ENCODE data around the gene WDR38. TPM values are rescaled to one million over a fixed set of nuclear protein-coding genes. Genes with fewer than 3 reads are reported as not detected.
"Not testable (repeated sequence)": the region's sequence is repeated elsewhere in the genome, so short reads cannot be mapped to it uniquely, and the experiment has no call there.

WDR38 gene
- total RNA-seq, 1 experiment from 2014 or later: not detected

DNA sequence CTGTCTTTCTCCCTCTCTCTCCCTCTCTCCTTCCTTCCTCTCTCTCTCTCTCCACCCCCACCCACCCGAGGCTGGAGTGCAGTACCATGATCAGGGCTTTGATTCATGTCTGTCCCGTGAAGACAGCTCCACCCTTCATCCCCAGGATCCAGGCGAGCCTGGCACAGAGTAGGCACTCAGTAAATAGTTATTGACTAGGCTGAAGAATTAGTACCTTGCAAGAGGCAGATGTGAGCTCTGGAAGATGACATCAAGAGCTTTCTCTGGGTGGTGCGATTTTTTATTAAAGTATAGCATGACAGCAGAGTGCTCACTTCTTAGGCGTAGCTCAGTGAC is 24.0 kb upstream of the WDR38 start:
- no peak for DNase-seq (ENCODE audit: low read depth)
- in situ Hi-C loops (cut with HindIII; ENCODE audit: low pct_unique_long_range_greater_than_20kb, low sequenced_read_pairs): no loop called here

DNA sequence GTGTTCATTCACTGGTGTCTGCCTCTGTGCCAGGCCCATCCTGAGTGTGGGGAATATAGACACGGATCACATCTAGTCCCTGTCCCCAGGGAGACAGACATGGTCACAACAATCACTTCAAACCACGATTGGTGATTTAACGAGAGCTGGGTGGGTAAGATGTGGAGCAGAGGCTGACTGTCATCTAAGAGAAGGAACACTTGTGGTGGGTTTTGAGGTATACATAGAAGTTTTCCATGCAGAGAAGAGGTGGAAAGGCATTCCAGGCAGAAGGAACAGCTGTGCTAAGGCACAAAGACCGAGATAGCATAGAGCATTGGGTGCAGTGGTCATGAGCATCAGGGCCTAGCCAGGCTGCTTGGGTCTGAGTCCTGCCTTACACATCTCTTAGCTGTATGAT is 22.7 kb upstream of the WDR38 start:
- DNase-seq (ENCODE audit: low read depth): no peak
- in situ Hi-C loops (cut with HindIII; ENCODE audit: low pct_unique_long_range_greater_than_20kb, low sequenced_read_pairs): no loop called here

DNA sequence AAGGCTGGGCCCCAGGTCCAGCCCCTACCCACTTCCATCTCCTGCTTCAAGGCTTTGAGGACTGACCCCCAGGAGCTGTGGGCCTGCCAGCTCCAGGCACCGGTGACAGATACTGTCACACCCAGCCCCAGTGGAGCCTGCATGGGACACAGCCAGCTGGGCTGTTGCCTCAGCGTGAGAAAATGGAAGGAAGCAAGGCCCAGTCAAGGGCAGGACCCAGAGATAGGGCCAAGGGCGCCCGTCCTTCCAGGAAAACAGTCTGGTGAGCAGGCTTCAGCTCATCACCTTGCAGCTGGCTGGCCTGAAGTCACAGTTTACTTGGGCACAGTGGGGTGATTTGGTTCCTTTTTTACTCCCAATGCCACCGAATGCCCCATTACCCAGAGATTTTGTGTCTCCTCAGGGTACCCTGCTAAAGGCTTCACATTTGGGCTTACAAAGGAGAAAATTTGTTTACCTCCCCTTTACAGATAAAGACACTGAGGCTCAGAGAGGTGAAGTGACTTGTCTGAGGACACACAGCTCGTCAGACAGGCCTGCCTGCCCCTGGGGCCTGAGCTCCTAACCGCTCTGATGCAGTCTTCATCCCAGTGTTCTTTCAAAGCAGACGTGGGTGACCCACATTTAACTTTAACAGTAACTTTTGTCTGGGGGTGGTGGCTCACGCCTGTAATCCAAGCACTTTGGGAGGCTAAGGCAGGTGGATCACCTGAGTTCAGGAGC is 21.5 kb upstream of the WDR38 start:
- in situ Hi-C loops (cut with HindIII; ENCODE audit: low pct_unique_long_range_greater_than_20kb, low sequenced_read_pairs): no loop called here
- DNase-seq (ENCODE audit: low read depth): no peak

DNA sequence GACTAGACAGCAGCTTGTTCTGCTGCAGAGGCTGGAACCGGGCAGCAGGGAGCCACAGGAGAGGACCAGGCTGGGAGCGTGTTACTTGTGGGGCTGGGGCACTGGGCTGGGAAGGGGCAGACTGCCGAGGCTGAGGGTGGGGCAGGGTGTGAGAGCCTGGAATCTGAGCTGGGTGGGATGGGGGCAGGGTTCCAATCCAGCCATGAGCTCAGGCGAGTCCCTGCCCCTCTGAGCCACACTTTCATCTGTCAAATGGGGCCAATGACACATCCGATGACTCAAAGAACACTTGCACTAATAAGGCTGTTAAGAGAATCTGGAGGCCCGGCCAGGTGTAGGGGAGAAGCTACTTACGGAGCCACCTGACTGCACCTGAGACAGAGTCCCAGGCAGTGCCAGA is 18.7 kb upstream of the WDR38 start:
- in situ Hi-C loops (cut with HindIII; ENCODE audit: low pct_unique_long_range_greater_than_20kb, low sequenced_read_pairs): no loop called here
- DNase-seq (ENCODE audit: low read depth): peak; percentile 41

DNA sequence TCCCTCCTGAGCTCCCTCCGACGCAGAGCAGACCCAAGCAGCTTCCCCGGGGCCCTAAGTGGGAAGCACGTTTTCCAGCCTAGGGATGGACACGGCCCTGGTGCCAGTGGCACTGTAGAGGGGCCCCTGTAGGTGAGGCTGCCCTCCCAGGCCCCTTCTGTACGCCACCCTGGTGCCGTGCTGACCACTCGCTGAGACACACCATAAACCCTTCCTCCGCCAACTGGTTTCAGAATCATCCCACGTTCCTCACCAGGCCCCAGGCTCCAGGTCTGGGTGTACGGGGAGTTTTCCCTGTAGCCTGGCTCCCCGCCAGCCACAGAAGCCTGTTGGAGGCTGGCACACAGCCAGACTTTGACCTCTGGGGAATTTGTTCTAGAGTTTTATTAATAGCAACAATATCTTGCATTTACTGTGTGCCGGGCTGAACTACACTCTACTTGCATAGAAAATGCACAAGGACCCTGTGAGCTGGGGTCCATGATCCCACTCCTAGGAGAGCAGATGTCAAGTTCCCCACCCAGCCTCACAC is 18.2 kb upstream of the WDR38 start:
- DNase-seq (ENCODE audit: low read depth): peak; percentile 51
- in situ Hi-C loops (cut with HindIII; ENCODE audit: low pct_unique_long_range_greater_than_20kb, low sequenced_read_pairs): no loop called here

DNA sequence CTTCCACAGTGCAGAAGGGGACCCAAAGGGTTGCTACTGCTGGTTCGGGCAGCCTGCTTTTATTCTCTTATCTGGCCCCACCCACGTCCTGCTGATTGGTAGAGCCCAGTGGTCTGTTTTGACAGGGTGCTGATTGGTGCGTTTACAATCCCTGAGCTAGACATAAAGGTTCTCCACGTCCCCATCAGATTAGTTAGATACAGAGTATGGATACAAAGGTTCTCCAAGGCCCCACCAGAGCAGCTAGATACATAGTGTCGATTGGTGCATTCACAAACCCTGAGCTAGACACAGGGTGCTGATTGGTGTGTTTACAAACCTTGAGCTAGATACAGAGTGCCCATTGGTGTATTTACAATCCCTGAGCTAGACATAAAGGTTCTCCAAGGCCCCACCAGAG is 15.1 kb upstream of the WDR38 start:
- DNase-seq (ENCODE audit: low read depth); in situ Hi-C loops (cut with HindIII; ENCODE audit: low pct_unique_long_range_greater_than_20kb, low sequenced_read_pairs): not testable (repeated sequence)

DNA sequence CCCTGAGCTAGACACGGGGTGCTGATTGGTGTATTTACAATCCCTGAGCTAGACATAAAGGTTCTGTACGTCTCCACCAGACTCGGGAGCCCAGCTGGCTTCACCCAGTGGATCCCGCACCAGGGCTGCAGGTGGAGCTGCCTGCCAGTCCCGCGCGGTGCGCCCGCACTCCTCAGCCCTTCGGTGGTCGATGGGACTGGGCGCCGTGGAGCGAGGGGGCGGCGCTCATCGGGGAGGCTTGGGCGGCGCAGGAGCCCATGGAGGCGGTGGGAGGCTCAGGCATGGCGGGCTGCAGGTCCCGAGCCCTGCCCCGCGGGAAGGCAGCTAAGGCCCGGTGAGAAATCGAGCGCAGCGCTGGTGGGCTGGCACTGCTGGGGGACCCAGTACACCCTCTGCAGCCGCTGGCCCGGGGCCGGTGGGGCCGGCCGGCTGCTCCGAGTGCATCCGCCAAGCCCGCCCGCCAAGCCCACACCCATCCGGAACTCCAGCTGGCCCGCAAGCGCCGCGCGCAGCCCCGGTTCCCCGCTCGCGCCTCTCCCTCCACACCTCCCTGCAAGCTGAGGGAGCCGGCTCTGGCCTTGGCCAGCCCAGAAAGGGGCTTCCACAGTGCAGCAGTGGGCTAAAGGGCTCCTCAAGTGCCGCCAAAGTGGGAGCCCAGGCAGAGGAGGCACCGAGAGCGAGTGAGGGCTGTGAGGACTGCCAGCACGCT is 14.5 kb upstream of the WDR38 start:
- DNase-seq (ENCODE audit: low read depth); in situ Hi-C loops (cut with HindIII; ENCODE audit: low pct_unique_long_range_greater_than_20kb, low sequenced_read_pairs): not testable (repeated sequence)

DNA sequence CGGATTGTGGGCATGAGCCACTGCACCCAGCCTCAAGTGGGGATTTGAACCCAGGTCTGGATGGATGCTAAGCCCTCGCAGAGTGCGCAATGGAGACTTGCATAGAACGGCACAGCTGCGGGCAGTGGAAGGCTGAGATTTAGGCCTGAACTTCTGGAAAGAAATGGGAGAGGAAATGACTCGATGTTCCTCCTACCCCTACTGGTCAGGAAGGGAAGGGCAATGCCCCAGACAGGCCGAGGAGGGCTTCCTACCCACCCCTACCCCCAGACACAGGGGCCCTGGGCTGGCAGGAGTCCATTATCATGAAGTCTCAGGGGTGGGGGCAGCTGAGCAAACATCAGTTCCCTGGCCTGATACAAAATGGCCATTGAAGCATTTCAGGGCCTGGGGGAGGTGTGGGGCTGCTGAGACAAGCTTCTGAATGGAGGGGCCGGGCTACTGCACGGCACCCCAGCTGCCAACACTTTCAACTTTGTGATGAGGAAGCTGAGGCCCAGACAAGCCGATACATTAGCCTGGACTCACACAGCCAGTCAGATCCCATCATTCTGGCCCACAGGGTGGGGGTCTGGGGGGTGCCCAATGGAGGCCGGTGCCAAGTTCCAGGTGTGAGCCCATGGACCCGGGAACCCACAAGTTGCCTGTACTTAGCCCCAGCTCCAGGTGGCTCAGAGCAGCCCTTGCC is 13.5 kb upstream of the WDR38 start:
- in situ Hi-C loops (cut with HindIII; ENCODE audit: low pct_unique_long_range_greater_than_20kb, low sequenced_read_pairs): no loop called here
- DNase-seq (ENCODE audit: low read depth): no peak

DNA sequence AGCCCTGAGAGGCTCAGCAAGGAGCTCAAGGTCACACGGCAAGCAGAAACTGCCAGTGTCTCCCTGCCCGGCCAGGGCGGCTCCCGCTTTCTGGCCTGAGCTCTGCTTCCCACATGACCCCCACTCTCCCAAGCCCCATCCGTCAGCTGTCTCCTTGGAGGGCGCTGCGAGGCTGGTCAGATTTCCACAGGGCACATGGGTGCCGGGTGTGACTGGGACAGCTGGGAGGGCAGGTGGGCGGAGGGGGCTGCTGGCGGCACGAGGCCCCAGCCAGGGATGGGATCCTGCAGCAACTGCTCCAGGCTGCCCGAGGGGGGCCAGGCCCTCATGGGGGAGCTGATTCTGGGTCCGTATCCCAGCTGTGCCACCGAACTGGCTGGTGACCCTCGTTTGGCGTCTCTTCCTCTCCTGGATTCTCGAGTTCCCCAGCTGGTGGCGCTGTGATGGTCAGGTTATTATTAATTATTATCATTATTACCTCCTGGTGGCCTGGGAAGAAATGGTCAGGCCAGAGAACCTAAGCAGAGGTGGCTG is 12.9 kb upstream of the WDR38 start:
- no peak for DNase-seq (ENCODE audit: low read depth)
- in situ Hi-C loops (cut with HindIII; ENCODE audit: low pct_unique_long_range_greater_than_20kb, low sequenced_read_pairs): no loop called here

DNA sequence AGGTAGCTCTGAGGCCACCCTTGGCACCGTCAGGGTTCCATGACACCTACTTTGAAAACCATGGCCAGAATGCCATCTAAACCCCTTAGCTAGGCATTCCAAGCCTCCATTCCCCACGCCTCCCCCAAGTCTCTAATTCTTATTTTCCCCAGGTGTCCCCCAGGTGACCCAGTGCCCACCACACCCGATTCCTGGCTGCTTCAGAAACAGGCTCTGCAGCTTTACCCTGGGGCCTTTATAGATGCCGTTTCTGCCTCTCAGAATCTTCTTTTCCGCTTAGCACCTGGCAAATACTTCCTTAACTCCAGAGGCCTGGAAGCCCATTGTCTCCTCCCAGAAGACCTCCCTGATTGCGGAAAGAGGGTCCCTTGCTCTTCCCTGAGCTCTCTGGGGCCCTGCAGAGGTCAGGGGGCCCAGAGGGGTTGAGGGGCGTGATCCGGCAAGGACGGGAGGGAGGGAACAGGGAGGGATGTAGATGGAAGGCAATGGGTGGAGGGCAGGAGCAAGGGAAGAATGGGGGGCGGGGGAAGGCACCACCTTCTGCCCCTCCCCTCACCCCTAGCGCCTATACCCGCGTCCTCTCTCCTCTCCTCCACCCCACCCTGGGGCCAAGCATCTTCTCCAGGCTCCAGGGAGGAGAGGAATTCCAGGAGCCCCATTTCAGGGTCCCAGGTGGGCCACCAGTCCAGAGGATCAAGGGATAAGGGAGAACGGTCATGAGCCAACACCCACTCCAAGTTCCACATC is 12.0 kb upstream of the WDR38 start:
- DNase-seq (ENCODE audit: low read depth): no peak
- in situ Hi-C loops (cut with HindIII; ENCODE audit: low pct_unique_long_range_greater_than_20kb, low sequenced_read_pairs): no loop called here

DNA sequence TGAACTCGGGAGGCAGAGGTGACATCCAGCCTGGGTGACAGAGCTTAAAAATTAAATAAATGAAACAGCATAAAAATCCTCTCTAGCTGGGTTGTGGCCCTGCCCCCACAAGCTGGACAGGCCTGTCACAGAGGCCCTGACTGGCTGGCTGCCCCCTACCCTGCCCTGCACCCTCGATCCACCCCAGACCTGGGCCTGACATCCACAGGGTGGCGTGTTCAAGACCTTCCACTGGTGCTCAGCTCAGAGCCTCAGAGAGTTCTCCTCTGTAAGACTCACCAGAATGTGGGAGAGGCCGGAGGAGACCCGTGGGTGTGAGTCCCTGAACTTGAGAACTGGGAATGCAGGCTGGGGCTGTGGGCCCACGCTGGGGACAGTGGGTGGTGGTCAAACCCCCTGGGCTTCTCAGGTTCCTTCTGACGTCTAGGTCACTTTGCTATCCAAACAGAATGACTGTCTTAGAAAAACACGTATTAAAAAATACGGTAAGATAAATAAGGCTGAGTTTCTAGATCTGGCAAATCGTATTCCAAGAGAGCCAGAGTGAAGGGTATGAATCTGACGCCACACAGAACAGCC is 9.7 kb upstream of the WDR38 start:
- DNase-seq (ENCODE audit: low read depth): no peak
- in situ Hi-C loops (cut with HindIII; ENCODE audit: low pct_unique_long_range_greater_than_20kb, low sequenced_read_pairs): no loop called here

DNA sequence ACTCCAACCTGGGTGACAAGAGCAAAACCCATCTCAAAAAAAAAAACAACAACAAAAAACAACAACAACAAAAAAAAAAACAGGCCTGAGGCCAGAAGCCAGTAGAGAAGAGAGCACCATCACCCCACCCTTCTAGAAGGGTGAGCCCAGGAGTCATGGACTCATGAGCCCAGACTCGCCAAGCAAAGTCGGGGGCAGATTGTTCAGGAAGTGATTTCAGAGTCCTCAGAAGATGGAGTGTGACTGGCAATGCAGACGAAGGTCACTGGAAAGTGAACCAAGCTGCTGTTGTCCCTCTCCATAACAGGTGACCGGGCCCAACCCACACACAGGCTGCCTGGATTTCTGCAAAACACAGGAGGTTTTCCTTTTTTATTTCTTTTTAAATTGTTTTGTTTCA is 9.0 kb upstream of the WDR38 start:
- no peak for DNase-seq (ENCODE audit: low read depth)
- in situ Hi-C loops (cut with HindIII; ENCODE audit: low pct_unique_long_range_greater_than_20kb, low sequenced_read_pairs): no loop called here

DNA sequence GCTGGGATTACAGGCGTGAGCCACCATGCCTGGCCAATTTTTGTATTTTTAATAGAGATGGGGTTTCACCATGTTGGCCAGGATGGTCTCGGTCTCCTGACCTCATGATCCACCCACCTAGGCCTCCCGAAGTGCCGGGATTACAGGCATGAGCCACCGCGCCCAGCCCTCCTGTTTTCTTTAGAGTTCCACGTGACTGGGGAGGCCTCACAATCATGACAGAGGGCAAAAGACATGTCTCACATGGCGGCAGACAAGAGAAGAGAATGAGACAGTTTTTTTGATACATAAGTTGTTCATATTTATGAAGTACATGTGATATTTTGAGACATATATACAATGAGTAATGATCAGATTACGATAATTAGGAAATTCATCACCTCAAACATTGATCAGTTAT is 6.8 kb upstream of the WDR38 start:
- DNase-seq (ENCODE audit: low read depth); in situ Hi-C loops (cut with HindIII; ENCODE audit: low pct_unique_long_range_greater_than_20kb, low sequenced_read_pairs): not testable (repeated sequence)

DNA sequence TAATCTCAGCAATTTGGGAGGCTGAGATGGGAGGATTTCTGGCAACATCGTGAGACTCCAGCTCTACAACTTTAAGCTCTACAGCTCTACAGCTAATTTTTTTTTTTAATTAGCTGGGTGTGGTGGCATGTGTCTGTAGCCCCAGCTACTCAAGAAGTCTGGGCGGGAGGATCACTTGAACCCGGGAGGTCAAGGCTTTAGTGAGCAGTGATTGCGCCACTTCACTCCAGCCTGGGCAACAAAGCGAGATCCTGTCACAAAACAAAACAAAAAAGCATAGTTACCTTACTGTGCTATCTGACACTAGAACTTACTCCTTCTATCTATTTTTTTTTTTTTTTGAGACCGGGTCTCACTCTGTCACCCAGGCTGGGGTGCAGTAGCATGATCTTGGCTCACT is 6.3 kb upstream of the WDR38 start:
- no peak for DNase-seq (ENCODE audit: low read depth)
- in situ Hi-C loops (cut with HindIII; ENCODE audit: low pct_unique_long_range_greater_than_20kb, low sequenced_read_pairs): no loop called here

DNA sequence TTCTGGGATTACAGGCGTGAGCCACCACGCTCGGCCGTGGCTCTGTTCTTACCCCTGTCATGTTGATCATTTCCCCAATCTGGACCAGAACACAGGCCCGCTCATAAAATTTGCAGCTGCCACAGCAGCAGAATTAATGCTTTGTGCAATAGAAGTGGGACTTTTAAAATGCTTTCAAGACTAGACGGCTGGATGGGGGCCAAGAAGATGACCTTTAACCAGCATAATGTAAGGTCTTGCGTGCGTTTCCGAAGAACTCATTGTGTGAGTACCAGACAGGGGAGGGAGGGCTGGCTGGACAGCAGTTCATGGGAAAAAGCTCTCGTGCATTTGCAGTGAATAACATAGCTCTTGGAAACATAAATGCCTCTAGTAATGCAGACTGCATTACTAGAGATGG is 3.5 kb upstream of the WDR38 start:
- in situ Hi-C loops (cut with HindIII; ENCODE audit: low pct_unique_long_range_greater_than_20kb, low sequenced_read_pairs): no loop called here
- no peak for DNase-seq (ENCODE audit: low read depth)

DNA sequence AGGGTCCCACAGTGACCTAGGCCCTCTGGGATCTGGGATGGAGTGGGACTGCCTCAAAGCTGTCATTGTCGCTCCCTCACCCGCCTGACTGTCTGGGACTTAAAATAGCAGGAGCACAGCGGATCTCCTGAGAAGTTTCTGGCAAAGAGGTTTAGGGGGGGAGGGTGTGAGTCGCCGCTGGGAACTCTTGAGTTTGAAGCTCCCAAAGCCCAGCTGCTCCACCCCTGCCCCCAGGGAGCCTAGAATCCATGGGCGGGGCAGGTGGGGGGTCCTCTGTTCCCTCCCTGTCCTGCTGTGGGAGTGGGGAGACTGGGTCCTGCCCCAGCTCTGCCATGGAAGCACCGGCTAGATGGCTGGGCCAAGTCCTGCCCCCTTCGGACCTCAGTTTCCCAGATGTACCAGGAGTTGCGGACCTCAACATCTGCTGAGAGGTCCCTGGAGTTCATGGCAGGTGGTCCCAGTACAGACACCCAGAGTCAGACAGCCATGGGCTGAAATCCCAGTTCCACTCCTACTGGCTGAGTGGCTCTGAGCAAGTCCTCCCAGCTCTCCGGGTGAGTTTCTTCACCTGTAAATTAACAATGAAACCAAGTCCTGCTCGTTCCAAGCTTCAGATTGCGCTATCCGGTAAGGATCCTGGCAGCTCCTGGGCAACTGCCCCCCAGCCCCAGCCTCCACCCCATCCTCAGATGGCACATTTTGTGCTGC is 985 bp upstream of the WDR38 start:
- in situ Hi-C loops (cut with HindIII; ENCODE audit: low pct_unique_long_range_greater_than_20kb, low sequenced_read_pairs): no loop called here
- no peak for DNase-seq (ENCODE audit: low read depth)

DNA sequence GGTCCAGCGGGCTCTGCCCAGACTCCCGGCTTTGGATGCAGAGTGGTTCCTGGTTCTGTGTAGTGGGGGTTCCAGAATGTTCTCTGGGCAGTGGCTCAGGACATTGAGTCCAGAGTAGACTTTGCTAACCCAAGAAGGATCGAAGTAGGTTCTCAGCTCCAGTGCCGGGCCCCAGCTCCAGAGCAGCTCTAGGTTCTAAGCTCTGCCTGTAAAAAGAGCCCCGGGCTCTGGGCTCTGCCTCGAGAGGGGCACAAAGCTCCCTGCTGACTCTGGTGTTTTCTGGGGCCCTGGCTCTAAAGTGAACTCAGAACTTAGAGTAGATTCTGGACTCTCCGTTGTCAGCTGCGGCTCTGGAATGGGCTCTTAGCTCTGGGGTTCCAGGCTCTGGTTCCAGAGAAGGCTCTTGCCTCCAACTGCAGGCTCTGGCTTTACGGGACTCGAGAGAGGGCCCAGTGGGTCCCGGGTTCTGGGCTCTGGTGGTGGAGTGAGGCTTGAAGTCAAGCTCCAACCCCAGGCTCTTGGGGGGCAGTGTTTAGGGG is 414 bp downstream of the WDR38 start:
- in situ Hi-C loops (cut with HindIII; ENCODE audit: low pct_unique_long_range_greater_than_20kb, low sequenced_read_pairs): no loop called here
- no peak for DNase-seq (ENCODE audit: low read depth)

Data from Caki2 (cell line).